Omental fat pad (tissue), 4 donors: ENCODE measurements around the gene SH3GL3. TPM values are rescaled to one million over a fixed set of nuclear protein-coding genes. Genes with fewer than 3 reads are reported as not detected.

ENCODE experiments used
- ATAC-seq: fragments of 150-250 bp; one replicate; pipeline ENCODE4 v1.9.1; 2016; ENCODE audit warnings: mild to moderate bottlenecking, moderate library complexity; ENCODE audit not compliant: low FRiP score
- DNase-seq: peaks from one replicate; pipeline ENCODE4 v3.0.0-alpha.2; 2019; ENCODE audit warnings: low spot score
- CTCF ChIP-seq, 3 donors: fragments of 450-650 bp; IDR thresholded peaks; one replicate each; pipeline ENCODE4 v1.5.1; 2016 to 2017; ENCODE audit warnings: antibody characterized with exemption in 3 of 3, mild to moderate bottlenecking in 3 of 3, moderate library complexity in 2 of 3
- total RNA-seq, 4 donors: library from RNA; depleted of rRNA; stranded (reverse); fragments of >200 nt; gene quantifications; one replicate each; pipeline ENCODE4 v1.1.0, GENCODE V29; 2016

Gene SH3GL3
- total RNA-seq, 4 donors from 2014 or later: 0.60 to 1.8 (median 1.0) TPM; not detected in 1

GRCh38 chr15:83651541-83651940 is 204.4 kb downstream of the SH3GL3 start:
- TF ChIP-seq CTCF (IDR thresholded peaks at IDR 0.05): no peak
- ATAC-seq: no peak
- no peak for DNase-seq

GRCh38 chr15:83652626-83653204 is 205.6 kb downstream of the SH3GL3 start:
- ATAC-seq: no peak
- DNase-seq: no peak

GRCh38 chr15:83653288-83653638 is 206.1 kb downstream of the SH3GL3 start:
- peak; percentile 12 for ATAC-seq
- DNase-seq: no peak
- TF ChIP-seq CTCF (IDR thresholded peaks at IDR 0.05): no peak

More at GRCh38 chr15:83652626-83653204, 205.6 kb downstream of the SH3GL3 start:
- TF ChIP-seq CTCF (IDR thresholded peaks at IDR 0.05): no peak

- no peak for DNase-seq
- ATAC-seq: peak; percentile 67
- TF ChIP-seq CTCF (IDR thresholded peaks at IDR 0.05): no peak
Observed at GRCh38 chr15:83653639-83654378, 206.7 kb downstream of the SH3GL3 start, which contains the start of gene ADAMTSL3. Gene ADAMTSL3, plus strand, starts transcription at chr15:83654123. Its CDS starts 1,639 bp downstream, at chr15:83655762.

GRCh38 chr15:83654379-83655236 is 207.5 kb downstream of the SH3GL3 start:
- ATAC-seq: peak; percentile 31
- TF ChIP-seq CTCF (IDR thresholded peaks at IDR 0.05): no peak
- no peak for DNase-seq

GRCh38 chr15:83655237-83655616 is 208.1 kb downstream of the SH3GL3 start:
- no peak for ATAC-seq
- no peak for DNase-seq
- no peak for TF ChIP-seq CTCF (IDR thresholded peaks at IDR 0.05)
